Hepatic stellate cell (primary cell): ENCODE results near the gene NOL9.
"Not testable (repeated sequence)": the region's sequence is repeated elsewhere in the genome, so short reads cannot be mapped to it uniquely, and the experiment has no call there.

Experiments used
- DNase-seq: peaks from one replicate; pipeline ENCODE4 v3.0.0; 2011; ENCODE audit warnings: low spot score

Gene NOL9

GRCh38 chr1:6503884-6504602, 50.3 kb downstream of the NOL9 start:
- no peak for DNase-seq

DNA sequence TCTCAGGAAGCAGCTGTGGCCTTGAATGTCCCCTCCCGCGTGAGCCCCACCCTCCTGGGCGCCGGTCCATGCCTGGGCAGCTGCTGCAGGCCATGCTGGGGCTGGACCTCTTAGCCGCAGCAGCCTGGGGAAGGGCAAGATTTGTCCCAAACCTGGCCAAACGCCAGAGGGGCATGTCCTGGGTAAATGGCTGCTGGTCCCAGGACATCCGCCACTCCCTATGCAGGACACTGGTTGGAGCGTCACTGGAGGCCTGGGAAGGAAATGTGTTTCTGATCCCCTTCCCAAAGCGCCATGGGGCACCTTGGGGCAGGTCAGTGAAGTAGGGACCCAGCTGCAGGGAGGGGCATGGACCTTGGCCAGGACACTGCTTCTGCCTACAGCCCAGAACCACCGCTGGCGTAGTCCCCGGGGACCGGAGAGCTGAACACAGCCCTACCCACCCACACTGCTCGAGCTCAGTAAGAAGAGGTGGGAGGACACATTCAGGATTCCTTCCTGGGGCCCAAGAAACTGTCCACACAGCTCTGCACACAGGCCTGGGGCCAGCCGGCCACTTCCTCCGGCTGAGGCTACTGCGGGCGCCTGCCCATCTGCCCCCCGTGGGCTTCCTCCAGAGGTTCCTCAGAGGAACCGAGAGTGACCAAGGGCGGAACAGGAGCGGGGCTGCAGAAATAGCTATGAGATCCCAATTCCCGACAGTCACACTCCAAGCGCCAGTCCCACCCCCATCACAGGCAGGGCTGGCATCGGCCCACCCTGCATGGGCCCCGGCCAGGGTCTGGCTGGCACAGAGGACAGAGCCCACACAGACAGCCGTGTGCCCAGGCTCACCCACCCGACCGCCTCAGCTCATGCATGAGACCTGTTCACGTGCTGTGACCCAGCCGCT, 52.1 kb downstream of the NOL9 start:
- peak; percentile 75 for DNase-seq

- no peak for DNase-seq
Measured at GRCh38 chr1:6501279-6501813, 53.0 kb downstream of the NOL9 start.

- DNase-seq: no peak
Measured at GRCh38 chr1:6500544-6501278, 53.6 kb downstream of the NOL9 start.

- DNase-seq: no peak
Measured at GRCh38 chr1:6499296-6499695, 55.0 kb downstream of the NOL9 start.

DNA sequence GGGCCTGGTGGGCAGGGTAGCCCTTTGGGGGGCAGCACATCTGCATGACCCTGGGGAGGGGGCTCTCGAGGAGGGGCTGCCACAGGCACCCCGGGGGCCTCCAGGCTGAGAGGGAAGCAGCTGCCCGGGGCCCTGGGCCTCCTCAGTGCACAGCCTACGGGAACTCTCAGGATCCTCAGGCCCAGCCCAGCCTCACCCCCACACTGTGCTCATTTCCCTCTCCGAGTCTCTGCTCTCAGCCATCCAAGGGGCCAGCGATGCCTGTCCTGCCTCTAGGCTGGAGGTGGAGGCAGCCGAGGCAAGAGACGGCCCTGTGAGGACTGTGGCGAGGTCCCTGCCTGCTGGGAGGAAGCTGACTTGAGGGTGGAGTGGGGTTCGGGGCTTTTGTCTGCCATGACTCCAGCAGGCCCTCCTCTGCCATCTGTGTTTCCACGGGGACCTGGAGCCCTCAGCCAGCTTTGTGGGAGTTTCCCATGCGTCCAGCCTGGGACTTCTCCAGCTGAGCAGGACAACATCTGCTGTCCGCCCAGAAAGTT, 55.7 kb downstream of the NOL9 start:
- no peak for DNase-seq

- DNase-seq: no peak
Measured at GRCh38 chr1:6497867-6498575, 56.3 kb downstream of the NOL9 start.

- peak; percentile 83 for DNase-seq
Measured at GRCh38 chr1:6497215-6497866, 57.0 kb downstream of the NOL9 start.

DNA sequence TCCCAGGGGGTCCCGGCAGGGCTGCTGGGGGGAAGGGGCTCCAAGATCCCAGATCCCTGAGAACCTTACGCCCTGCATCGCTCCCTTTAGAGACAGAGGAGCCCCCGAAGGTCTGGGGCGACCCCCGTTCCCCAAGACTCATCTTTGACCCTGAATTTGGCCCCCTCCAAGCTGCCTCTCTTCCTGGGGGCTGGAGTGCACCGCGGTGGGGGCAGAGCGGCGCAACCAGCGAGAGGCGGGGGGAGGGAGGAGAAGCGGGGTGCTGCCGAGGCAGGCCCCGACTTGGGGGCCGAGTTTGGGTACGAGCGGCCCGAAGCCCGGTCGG, 57.5 kb downstream of the NOL9 start:
- DNase-seq: no peak

DNA sequence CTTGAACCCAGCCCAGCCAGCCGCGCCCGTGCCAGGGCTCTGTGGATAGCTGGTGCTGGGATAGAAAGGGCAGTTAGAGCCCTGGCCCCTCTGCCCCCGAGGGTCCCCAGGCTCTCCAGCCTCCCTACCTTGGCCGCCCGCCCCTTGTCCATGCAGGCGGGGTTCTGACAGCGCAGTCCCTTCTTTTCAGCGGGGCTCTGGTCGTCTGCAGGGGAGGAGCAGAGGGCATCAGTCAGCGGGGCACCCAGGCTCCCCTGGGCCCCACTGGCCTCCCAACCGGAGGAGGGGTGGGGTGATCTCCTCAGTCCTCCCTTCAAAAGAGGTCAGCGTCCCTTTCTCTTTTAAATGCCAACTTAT, 58.0 kb downstream of the NOL9 start:
- DNase-seq: no peak

DNA sequence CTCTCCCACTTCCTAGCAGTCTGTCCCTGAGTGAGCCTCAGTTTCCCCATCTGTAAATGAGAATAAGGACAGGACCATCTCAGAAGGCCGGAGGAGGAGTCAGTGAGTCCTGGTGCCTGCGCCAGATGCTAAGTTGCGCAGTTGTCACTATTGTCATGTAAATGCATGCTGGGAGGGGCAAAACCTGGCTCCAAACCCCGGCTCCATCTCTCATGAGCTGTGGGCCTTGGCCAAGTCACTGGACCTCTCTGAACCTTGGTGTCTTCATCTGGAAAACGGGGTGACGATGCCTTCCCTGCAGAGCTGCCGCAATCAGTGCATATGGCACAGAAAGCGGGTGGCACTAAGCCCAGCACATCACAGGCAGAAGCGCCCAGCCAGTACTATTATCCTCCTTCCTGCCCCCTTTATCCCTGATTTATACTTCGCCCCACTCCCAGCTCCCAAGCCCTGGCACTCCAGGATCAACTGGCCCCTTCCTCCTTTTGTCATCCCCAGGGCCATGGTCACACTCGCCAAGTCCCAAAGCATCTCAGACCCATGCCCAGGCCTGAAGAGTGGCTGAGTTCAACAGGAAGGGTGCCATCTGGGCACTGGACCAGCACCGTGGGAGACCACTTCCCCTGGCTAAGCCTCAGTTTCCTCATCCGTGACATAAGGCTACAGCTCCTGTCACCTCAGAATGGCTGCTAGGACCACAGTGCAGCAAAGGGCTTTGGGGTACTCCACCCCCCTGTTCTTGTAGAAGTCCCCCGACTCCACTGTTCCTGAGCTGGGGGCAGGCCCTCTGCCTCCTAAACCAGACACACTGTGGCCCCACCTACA, 58.6 kb downstream of the NOL9 start:
- no peak for DNase-seq

DNA sequence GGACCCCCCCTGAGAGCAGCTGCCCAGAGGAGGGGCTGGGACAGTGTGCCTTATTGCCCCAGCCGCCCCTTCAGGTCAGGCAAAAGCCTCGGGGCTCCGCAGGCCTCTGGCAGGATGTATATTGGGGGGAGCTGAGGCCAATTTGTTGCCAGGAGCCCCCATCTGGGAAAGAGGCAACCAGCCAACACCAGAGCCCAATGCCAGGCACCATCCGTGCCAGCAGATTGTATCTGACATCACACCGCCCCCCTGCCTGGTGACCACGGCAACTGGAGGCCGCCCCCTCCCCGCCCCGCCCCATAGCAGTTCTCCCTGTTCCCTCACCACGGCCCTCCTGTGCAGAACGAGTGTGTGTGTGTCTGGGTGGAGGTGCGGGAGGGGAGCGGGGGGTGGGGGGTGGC, 59.3 kb downstream of the NOL9 start:
- no peak for DNase-seq

DNA sequence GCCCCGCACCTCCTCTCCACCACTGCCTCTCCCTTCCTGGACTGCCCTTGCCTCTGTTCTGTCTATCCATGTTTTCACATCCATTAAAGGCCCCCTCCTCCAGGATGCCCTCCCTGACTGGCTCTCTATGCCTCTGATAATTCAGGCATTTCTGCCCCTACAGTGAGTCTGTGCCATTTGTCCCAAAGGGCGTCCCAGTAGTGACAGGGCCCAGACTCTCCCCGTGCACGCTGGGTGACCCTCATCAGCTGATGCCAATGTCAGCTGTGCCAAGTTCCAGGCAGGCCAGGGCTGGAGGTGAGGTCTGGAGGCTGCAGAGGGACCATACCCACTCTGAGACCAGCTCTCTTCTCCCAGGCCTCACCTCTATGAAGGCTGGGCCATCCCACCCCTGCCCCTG, 59.7 kb downstream of the NOL9 start:
- no peak for DNase-seq

- not testable (repeated sequence) for DNase-seq
Measured at GRCh38 chr1:6493834-6494223, 60.5 kb downstream of the NOL9 start.

DNA sequence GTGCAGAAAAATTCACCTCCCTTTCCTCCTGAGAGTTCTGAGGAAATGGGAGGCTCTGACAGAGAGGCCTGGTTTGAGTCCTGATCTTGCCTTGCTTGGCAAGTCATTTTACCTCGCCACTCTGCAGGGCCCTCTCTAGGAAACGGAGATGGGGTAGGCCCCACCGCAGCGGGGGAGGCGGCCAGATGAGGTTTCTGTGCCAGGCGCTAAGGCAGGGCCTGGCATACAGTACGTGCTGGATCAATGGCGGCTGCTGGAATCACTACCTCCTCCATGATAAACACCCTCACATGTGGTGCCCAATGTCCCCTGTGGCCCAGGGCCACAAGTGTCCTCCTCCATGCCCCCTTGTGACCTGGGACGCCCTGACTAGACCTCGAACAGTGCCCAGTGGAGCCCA, 62.3 kb downstream of the NOL9 start:
- no peak for DNase-seq

DNA sequence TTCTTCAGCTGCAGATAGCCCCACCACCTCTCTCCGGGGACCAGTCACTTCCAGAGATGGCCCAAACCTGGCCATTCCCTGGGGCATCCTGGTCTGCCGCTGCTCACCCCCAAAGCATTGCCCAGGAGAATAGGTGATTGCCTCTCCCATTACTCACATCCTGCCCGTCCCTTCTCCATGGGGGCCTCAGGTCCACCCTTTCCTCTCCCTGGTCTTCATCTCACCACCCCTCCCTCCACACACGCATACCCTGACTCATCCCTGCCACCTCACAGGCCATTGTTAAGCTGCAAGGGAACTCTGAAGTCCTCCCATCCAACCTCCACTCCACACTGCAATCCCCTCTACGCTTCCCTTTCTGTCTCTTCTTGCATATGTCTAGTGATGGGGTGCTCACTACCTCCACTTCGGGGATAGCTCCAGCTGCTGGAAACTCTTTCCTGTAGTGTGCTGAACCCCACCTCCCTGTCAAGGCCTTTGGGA, 62.8 kb downstream of the NOL9 start, which contains the start of gene PLEKHG5:
Gene PLEKHG5 (minus strand): TSS at position 188 of the 483 bp plus-strand sequence. CDS start 14,096 bp downstream, outside the sequence.
- peak; percentile 76 for DNase-seq

DNA sequence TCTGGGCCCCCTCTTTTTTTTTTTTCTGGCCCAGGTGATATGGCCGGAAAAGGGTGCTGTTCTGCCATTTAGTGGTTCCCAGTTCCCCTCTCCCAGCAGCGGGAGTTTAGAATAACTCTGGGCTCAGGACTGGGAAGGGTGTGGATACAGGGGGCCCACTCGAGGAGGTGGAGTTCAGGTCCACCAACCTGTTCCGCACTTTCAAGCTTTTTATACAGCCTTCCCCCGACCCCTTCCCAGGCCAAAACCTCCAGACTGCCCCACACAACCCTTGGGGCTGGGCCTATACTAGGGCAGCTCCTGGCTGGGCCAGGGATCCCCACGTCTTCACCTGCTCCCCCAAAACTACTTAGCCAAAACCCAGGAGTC, 63.2 kb downstream of the NOL9 start:
- no peak for DNase-seq

DNA sequence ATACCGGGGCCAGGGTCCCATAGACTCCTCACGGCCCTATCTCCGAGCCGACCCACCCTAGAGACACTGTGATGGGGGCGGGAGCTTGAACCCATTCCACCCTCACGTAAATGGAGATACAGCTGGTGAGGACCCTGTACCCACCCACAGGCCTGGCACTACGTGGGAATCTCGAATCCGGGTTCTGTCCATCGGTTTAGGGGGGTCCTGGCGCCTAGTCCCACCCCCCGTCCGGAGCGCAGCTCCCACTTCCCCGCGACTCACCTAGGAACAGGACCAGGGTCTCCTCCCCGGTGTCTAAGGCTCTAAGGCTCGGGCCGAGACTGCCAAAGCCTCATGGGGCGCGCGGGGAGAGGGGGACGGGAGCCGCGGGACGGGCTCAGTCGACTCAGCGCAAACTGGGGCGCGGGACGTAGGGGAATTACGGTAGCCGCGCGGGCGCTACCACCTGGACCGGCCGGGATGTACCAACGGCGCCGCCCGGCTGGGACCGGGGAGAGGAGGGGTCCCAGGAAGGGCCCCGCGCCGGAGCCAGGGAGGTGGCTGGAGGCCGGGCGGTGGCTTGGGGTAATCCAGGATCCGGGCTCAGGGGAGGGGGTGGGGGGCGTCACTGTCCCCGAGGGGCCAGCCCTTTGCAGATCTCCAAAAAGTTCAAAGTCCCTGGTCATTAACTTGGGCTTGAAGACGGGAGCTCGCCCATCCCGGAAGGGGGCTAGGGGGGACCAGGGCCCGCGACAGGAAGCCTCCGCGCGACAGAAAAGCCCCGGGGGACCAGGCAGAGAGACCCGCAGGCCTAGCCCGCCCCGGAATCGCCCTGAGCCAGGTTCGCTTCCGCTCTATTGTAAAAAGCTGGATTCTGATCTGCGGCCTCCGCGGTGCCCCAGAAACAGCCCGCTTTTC, 63.9 kb downstream of the NOL9 start:
- DNase-seq: peak; percentile 85

- peak; percentile 94 for DNase-seq
Measured at GRCh38 chr1:6489799-6490180, 64.5 kb downstream of the NOL9 start.
